ENCODE data around the gene RPL28. TPM values are rescaled to one million over a fixed set of nuclear protein-coding genes. Genes with fewer than 3 reads are reported as not detected.

The RPL28 gene
- total RNA-seq, 3 donors from 2014 or later (not counting 1 experiment from before 2014, with no cell fraction given), result 1,373 to 1,704 (median 1,679) TPM

- WGBS (ENCODE audit: insufficient coverage), result 90% methylated on average over 32 of the region's 32 CpGs
These were observed 26.5 kb upstream of the RPL28 start for GRCh38 chr19:55358943-55359908.

GRCh38 chr19:55360902-55361301, 24.8 kb upstream of the RPL28 start:
- Mint-ChIP-seq H3K9me3 (no peaks in the 10 kb centered on the region), H3K27ac (no peak overlapping the region), H3K36me3 (no peaks in the 10 kb centered on the region), H3K4me1 (no peaks in the 10 kb centered on the region), H3K27me3 (ENCODE audit: low read depth in 2 of 2) (peaks cover 9 to 10% of the 10 kb centered on the region in 2 donors), H3K4me3 (no peak overlapping the region)
- intact Hi-C loops (cut with micrococcal nuclease), result no loop called here
- H3K9me3 ChIP-seq (ENCODE audit: control insufficient read depth, insufficient read depth, low read length), result no peaks in the 10 kb centered on the region
- ATAC-seq (no peak), DNase-seq (no peak)
- no peak overlapping the region for H3K4me3 ChIP-seq (ENCODE audit: low read length)
- 84% methylated on average over 16 of the region's 16 CpGs for WGBS (ENCODE audit: insufficient coverage)
- no peaks in the 10 kb centered on the region for H3K27me3 ChIP-seq (ENCODE audit: control insufficient read depth, insufficient read depth, low read length)
- no peak overlapping the region for H3K27ac ChIP-seq (ENCODE audit: low read length)
- no peak for TF ChIP-seq CTCF (IDR thresholded peaks at IDR 0.05)
- H3K4me1 ChIP-seq (ENCODE audit: control insufficient read depth, insufficient read depth, low read length), result no peaks in the 10 kb centered on the region
- no peaks in the 10 kb centered on the region for H3K36me3 ChIP-seq (ENCODE audit: control insufficient read depth, insufficient read depth, low read length)

More at GRCh38 chr19:55358943-55359908, 26.5 kb upstream of the RPL28 start:
- intact Hi-C loops (cut with micrococcal nuclease), result no loop called here
- Histone ChIP-seq H3K27ac (ENCODE audit: low read length) (no peak overlapping the region), H3K36me3 (ENCODE audit: control insufficient read depth, insufficient read depth, low read length) (no peaks in the 10 kb centered on the region), H3K4me3 (ENCODE audit: low read length) (no peak overlapping the region), H3K27me3 (ENCODE audit: control insufficient read depth, insufficient read depth, low read length) (peaks cover 2% of the 10 kb centered on the region), H3K9me3 (ENCODE audit: control insufficient read depth, insufficient read depth, low read length) (no peaks in the 10 kb centered on the region), H3K4me1 (ENCODE audit: control insufficient read depth, insufficient read depth, low read length) (peaks cover 7% of the 10 kb centered on the region)
- Mint-ChIP-seq H3K9me3 (no peaks in the 10 kb centered on the region), H3K4me1 (no peaks in the 10 kb centered on the region), H3K36me3 (no peaks in the 10 kb centered on the region), H3K27ac (no peak overlapping the region), H3K4me3 (no peak overlapping the region), H3K27me3 (ENCODE audit: low read depth in 2 of 2) (peaks cover 10 to 15% of the 10 kb centered on the region in 2 donors)
- TF ChIP-seq CTCF (IDR thresholded peaks at IDR 0.05), result no peak
- ATAC-seq (no peak), DNase-seq (no peak)

- no peaks in the 10 kb centered on the region for H3K36me3 ChIP-seq (ENCODE audit: control insufficient read depth, insufficient read depth, low read length)
- no peak overlapping the region for H3K27ac ChIP-seq (ENCODE audit: low read length)
- ATAC-seq (no peak), DNase-seq (no peak)
- intact Hi-C loops (cut with micrococcal nuclease), result no loop called here
- H3K9me3 Mint-ChIP-seq, result no peaks in the 10 kb centered on the region
- no peak overlapping the region for H3K4me3 ChIP-seq (ENCODE audit: low read length)
- H3K27me3 ChIP-seq (ENCODE audit: control insufficient read depth, insufficient read depth, low read length), result no peaks in the 10 kb centered on the region
- H3K36me3 Mint-ChIP-seq, result no peaks in the 10 kb centered on the region
- H3K27me3 Mint-ChIP-seq (ENCODE audit: low read depth in 2 of 2), result peaks cover 4 to 9% of the 10 kb centered on the region in 2 donors
- no peak overlapping the region for H3K4me3 Mint-ChIP-seq
- no peaks in the 10 kb centered on the region for H3K4me1 ChIP-seq (ENCODE audit: control insufficient read depth, insufficient read depth, low read length)
- no peaks in the 10 kb centered on the region for H3K4me1 Mint-ChIP-seq
- no peak overlapping the region for H3K27ac Mint-ChIP-seq
- H3K9me3 ChIP-seq (ENCODE audit: control insufficient read depth, insufficient read depth, low read length), result no peaks in the 10 kb centered on the region
- WGBS (ENCODE audit: insufficient coverage), result 86% methylated on average over 38 of the region's 38 CpGs
- no peak for TF ChIP-seq CTCF (IDR thresholded peaks at IDR 0.05)
These were observed 23.4 kb upstream of the RPL28 start for GRCh38 chr19:55362174-55362989.

Measured in natural killer cell (primary cell).